ENCODE measurements around the gene ST7. TPM values are rescaled to one million over a fixed set of nuclear protein-coding genes. Genes with fewer than 3 reads are reported as not detected.

The ST7 gene
- total and polyA plus RNA-seq, 8 donors = 7.5 to 49.0 (median 16.1) TPM

- TF ChIP-seq CTCF (IDR thresholded peaks at IDR 0.05) (no peak), EP300 (IDR thresholded peaks at IDR 0.05) (no peak), POLR2A (IDR thresholded peaks at IDR 0.05) (no peak), POLR2AphosphoS5 (IDR thresholded peaks at IDR 0.05) (no peak)
- Histone ChIP-seq H3K36me3 (no peaks in the 10 kb centered on the region), H3K27ac (no peak overlapping the region), H3K27me3 (no peaks in the 10 kb centered on the region), H3K9me3 (no peaks in the 10 kb centered on the region), H3K4me1 (peaks cover 8 to 46% (median 26%) of the 10 kb centered on the region in 4 donors), H3K4me3 (no peak overlapping the region)
- intact Hi-C loops (cut with DNase I; ENCODE audit: low total_unique reads) = no loop called here
- WGBS, 5 donors = 74 to 93% (median 85%) methylated on average over 5 of the region's 5 CpGs
- no peak for DNase-seq
These were observed 95.0 kb downstream of the ST7 start for GRCh38 chr7:117048114-117048866.

GRCh38 chr7:117048882-117049281 is 95.6 kb downstream of the ST7 start:
- Histone ChIP-seq H3K4me1 (peaks cover 8 to 41% (median 23%) of the 10 kb centered on the region in 4 donors), H3K27ac (no peak overlapping the region), H3K27me3 (no peaks in the 10 kb centered on the region), H3K4me3 (no peak overlapping the region), H3K9me3 (no peaks in the 10 kb centered on the region), H3K36me3 (no peaks in the 10 kb centered on the region)
- DNase-seq = no peak
- 81 to 91% (median 87%) methylated on average over 3 of the region's 3 CpGs for WGBS, 5 donors
- TF ChIP-seq EP300 (IDR thresholded peaks at IDR 0.05) (no peak), POLR2AphosphoS5 (IDR thresholded peaks at IDR 0.05) (no peak)
- intact Hi-C loops (cut with DNase I; ENCODE audit: low total_unique reads) = no loop called here

GRCh38 chr7:117051808-117052207 is 98.5 kb downstream of the ST7 start:
- WGBS, 5 donors = 60 to 78% (median 70%) methylated on average over 1 of the region's 1 CpG
- Histone ChIP-seq H3K4me3 (no peak overlapping the region), H3K9me3 (no peaks in the 10 kb centered on the region), H3K36me3 (no peaks in the 10 kb centered on the region), H3K27me3 (no peaks in the 10 kb centered on the region), H3K4me1 (peaks cover 5 to 33% (median 22%) of the 10 kb centered on the region in 4 donors), H3K27ac (no peak overlapping the region)
- DNase-seq = no peak
- TF ChIP-seq CTCF (IDR thresholded peaks at IDR 0.05) (no peak), POLR2A (IDR thresholded peaks at IDR 0.05) (no peak), EP300 (IDR thresholded peaks at IDR 0.05) (no peak), POLR2AphosphoS5 (IDR thresholded peaks at IDR 0.05) (no peak)
- intact Hi-C loops (cut with DNase I; ENCODE audit: low total_unique reads) = no loop called here

GRCh38 chr7:117053432-117053831 is 100.1 kb downstream of the ST7 start:
- Histone ChIP-seq H3K4me3 (no peak overlapping the region), H3K4me1 (peaks cover 0 to 18% (median 9%) of the 10 kb centered on the region in 4 donors), H3K36me3 (no peaks in the 10 kb centered on the region), H3K27me3 (no peaks in the 10 kb centered on the region), H3K27ac (no peak overlapping the region), H3K9me3 (no peaks in the 10 kb centered on the region)
- intact Hi-C loops (cut with DNase I; ENCODE audit: low total_unique reads) = no loop called here
- TF ChIP-seq POLR2A (IDR thresholded peaks at IDR 0.05) = no peak
- TF ChIP-seq CTCF (IDR thresholded peaks at IDR 0.05) = no peak
- TF ChIP-seq POLR2AphosphoS5 (IDR thresholded peaks at IDR 0.05) = no peak
- no peak for TF ChIP-seq EP300 (IDR thresholded peaks at IDR 0.05)
- DNase-seq = no peak

- Histone ChIP-seq H3K36me3 (no peaks in the 10 kb centered on the region), H3K4me1 (peaks cover 0 to 12% (median 5%) of the 10 kb centered on the region in 4 donors), H3K27me3 (no peaks in the 10 kb centered on the region), H3K4me3 (no peak overlapping the region), H3K27ac (no peak overlapping the region), H3K9me3 (no peaks in the 10 kb centered on the region)
- no peak for DNase-seq
- TF ChIP-seq CTCF (IDR thresholded peaks at IDR 0.05) = no peak
- no peak for TF ChIP-seq POLR2A (IDR thresholded peaks at IDR 0.05)
- no peak for TF ChIP-seq POLR2AphosphoS5 (IDR thresholded peaks at IDR 0.05)
- TF ChIP-seq EP300 (IDR thresholded peaks at IDR 0.05) = no peak
- intact Hi-C loops (cut with DNase I; ENCODE audit: low total_unique reads) = no loop called here
These were observed 108.5 kb downstream of the ST7 start for GRCh38 chr7:117061751-117062150.
